RWPE1 (cell line): ENCODE results near the gene CWC27.
"Not testable (repeated sequence)": the region's sequence is repeated elsewhere in the genome, so short reads cannot be mapped to it uniquely, and the experiment has no call there.

ENCODE experiments used
- CTCF ChIA-PET: fragments of 350-600 bp; sonication (Branson Sonifier 250); formaldehyde crosslinking; extraction: SDS; loops from one replicate; lab custom pipeline; 2021; lab: Yijun Ruan, JAX
- POLR2A ChIA-PET: fragments of 400-600 bp; formaldehyde crosslinking; extraction: SDS; loops from one replicate; lab custom pipeline; 2020; ENCODE audit warnings: antibody characterized with exemption; ENCODE audit not compliant: low non-redundant PET; lab: Yijun Ruan, JAX
- DNase-seq: peaks from one replicate; pipeline ENCODE4 v3.0.0; 2012; ENCODE audit warnings: low spot score
- H3K27ac ChIP-seq: fragments of 450-650 bp; 2 replicates; pipeline ENCODE4 v1.5.1; 2017
- TF ChIP-seq, protein P1 (sequence below): fragments of 450-650 bp; conservative IDR thresholded peaks from 2 replicates; pipeline ENCODE4 v1.5.1; 2017; ENCODE audit warnings: low read depth, mild to moderate bottlenecking

CWC27 gene

DNA sequence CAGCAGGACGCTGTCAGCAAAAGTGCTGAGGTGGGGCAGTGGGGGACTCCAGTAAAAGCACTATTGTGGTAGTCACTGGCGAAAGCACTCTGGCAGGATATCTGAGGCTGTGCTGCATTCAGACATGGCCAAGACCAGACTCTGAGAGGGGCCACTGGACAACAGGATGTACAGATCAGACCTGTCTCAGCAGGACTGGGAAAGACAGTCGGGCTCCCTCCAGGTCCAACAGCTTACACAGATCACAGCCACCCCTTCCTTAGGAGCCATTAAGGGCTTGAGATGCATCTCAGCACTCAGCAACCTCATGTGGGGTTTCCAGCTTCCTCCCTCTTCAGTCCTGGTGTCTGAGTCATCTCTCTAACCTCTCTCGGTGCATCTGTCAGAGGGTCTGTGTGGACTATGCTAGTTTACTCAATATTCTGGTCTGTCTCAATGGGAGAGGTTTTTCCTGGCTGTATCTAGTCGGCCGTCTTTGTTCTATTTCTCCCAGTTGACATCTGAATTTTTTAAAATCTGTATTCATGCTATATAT, 154.5 kb downstream of the CWC27 start:
- POLR2A ChIA-PET: no interaction called here
- TF ChIP-seq, protein P1, sequence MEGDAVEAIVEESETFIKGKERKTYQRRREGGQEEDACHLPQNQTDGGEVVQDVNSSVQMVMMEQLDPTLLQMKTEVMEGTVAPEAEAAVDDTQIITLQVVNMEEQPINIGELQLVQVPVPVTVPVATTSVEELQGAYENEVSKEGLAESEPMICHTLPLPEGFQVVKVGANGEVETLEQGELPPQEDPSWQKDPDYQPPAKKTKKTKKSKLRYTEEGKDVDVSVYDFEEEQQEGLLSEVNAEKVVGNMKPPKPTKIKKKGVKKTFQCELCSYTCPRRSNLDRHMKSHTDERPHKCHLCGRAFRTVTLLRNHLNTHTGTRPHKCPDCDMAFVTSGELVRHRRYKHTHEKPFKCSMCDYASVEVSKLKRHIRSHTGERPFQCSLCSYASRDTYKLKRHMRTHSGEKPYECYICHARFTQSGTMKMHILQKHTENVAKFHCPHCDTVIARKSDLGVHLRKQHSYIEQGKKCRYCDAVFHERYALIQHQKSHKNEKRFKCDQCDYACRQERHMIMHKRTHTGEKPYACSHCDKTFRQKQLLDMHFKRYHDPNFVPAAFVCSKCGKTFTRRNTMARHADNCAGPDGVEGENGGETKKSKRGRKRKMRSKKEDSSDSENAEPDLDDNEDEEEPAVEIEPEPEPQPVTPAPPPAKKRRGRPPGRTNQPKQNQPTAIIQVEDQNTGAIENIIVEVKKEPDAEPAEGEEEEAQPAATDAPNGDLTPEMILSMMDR: no peak
- no peak for DNase-seq
- H3K27ac ChIP-seq: no peak overlapping the region
- CTCF ChIA-PET: interaction anchor here (0.5 to 0.6 kb wide), 2 partner anchors 14 to 39 kb away, joined by 3 read pairs; no protein-coding TSS in a partner anchor

DNA sequence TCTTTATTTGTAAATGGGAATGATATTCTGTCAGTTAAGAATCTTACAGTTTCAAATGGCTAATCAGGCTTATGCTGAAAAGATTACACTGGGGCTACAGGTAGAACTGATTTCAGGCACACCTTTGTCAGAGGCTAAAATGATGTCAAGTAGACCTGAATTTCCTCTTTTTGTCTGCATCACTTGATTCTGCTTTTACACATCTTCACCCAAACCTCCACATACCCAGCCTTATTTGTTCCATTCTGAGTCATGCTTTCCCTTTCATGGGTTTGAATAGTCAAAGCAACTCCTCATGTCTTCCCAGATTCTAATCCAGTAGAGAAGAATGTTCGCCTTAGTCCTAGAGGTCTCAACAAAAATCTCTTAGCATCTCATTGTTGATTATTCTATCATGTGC, 156.4 kb downstream of the CWC27 start:
- POLR2A ChIA-PET: no interaction called here
- CTCF ChIA-PET: no interaction called here

DNA sequence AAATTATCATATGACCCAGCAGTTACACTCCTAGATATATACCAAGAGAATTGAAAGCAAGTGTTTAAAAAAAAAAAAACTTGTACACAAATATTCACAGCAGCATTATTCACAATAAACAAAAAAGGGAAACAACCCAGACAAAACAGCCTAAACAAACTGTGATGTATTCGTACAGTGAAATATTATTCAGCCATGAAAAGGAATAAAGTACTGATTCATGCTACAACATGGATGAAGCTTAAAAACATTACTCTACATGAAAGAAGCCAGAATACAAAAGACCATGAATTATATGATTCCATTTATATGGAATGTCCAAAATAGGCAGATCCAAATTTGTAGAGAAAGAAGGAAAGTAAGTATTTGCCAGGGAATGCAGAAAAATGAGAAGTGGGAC, 161.1 kb downstream of the CWC27 start:
- no peak overlapping the region for H3K27ac ChIP-seq
- ChIA-PET CTCF (no interaction called here), POLR2A (no interaction called here)
- no peak for DNase-seq
- TF ChIP-seq, protein P1: no peak

More for the DNA sequence above, 156.4 kb downstream of the CWC27 start:
- no peak for DNase-seq
- TF ChIP-seq, protein P1: no peak
- H3K27ac ChIP-seq: no peak overlapping the region

DNA sequence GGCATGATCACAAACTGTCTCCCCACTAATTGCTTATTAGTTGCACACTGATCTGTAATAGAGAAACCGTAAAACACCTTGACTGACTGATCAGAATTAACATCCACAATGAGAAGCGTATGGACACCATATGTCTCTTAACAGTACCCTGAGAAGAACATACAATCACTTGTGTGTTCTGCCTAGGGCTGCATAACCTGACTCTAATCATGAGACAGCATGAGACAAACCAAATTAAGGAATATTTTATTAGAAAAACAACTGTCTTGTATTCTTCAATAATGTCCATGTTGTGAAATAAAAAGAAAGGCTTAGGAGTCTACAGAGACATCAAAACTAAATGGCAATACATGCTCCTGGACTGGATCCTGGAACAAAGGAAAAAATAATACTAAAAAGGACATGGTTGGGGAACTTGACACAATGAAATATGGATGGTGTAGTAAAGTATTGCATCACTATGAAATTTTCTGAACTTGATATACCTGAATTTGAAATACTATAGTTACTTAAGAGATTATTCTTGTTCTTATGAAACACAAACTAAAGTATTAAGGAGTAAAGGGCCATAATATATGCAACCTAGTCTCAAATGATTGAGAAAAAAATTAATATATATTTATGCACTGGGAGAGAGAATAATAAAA, 162.1 kb downstream of the CWC27 start:
- no peak overlapping the region for H3K27ac ChIP-seq
- CTCF ChIA-PET: no interaction called here
- POLR2A ChIA-PET: no interaction called here
- TF ChIP-seq, protein P1: no peak
- DNase-seq: no peak

DNA sequence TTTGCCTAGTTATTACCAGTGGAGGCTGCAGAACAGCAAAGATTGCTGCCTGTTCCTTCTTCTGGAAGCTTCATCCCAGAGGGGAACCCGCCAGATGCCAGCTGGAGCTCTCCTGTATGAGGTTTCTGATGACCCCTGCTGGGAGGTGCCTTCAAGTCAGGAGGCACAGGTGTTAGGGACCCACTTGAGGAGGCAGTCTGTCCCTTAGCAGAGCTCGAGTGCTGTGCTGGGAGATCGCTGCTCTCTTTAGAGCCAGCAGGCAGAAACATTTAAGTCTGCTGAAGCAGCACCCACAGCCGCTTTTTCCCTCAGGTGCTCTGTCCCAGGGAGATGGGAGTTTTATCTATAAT, 170.7 kb downstream of the CWC27 start:
- H3K27ac ChIP-seq, POLR2A ChIA-PET, DNase-seq: not testable (repeated sequence)
- CTCF ChIA-PET: interaction anchor here (0.7 kb wide), 1 partner anchor 329 kb away, joined by 3 read pairs; no protein-coding TSS in a partner anchor

DNA sequence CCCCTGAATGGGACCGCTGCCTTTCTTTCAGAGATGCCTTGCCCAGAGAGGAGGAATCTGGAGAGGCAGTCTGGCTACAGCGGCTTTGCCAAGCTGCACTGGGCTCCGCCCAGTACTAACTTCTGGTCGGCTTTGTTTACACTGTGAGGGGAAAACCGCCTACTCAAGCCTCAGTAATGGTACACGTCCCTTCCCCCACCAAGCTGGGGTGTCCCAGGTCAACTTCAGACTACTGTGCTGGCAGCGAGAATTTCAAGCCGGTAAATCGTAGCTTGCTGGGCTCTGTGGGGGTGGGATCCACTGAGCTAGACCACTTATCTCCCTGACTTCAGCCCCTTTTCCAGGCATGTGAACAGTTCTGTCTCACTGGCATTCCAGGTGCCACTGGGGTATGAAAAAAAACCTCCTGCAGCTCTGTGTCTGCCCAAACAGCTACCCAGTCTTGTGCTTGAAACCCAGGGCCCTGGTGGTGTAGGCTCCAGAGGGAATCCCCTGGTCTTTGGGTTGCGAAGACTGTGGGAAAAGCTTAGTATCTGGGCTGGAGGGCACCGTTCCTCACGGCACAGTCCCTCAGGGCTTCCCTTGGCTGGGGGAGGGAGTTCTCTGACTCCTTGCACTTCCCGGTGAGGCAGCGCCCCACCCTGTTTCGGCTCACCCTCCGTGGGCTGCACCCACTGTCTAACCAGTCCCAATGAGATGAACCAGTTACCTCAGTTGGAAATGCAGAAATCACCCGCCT, 171.2 kb downstream of the CWC27 start:
- TF ChIP-seq, protein P1: no peak
- POLR2A ChIA-PET: no interaction called here
- CTCF ChIA-PET: interaction anchor here (0.6 to 0.7 kb wide), 3 partner anchors 90 to 330 kb away, joined by 3 to 4 read pairs (median 3); no protein-coding TSS in a partner anchor
- H3K27ac ChIP-seq: no peak overlapping the region
- DNase-seq: peak; percentile 11
